GM18505 (cell line): Measurements from ENCODE around the gene S100A5.
"Not testable (repeated sequence)": the region's sequence is repeated elsewhere in the genome, so short reads cannot be mapped to it uniquely, and the experiment has no call there.

Source experiments
- ATAC-seq: cut with Tn5 transposase; IDR thresholded peaks from one replicate; pipeline ENCODE4 v1.9.1; 2021; ENCODE audit not compliant: unreplicated experiment
- POLR2A ChIP-seq: IDR thresholded peaks from 4 replicates; pipeline ENCODE4 v1.6.1; 2011; ENCODE audit warnings: borderline replicate concordance; ENCODE audit not compliant: insufficient read depth, insufficient read length; ENCODE audit errors: extremely low read depth

S100A5 gene

GRCh38 chr1:153536671-153537375 lies 3.9 kb downstream of the S100A5 start:
- no peak for TF ChIP-seq POLR2A
- ATAC-seq = no peak

GRCh38 chr1:153536012-153536670 lies 4.6 kb downstream of the S100A5 start:
- peak; percentile 44 for TF ChIP-seq POLR2A
- no peak for ATAC-seq

DNA sequence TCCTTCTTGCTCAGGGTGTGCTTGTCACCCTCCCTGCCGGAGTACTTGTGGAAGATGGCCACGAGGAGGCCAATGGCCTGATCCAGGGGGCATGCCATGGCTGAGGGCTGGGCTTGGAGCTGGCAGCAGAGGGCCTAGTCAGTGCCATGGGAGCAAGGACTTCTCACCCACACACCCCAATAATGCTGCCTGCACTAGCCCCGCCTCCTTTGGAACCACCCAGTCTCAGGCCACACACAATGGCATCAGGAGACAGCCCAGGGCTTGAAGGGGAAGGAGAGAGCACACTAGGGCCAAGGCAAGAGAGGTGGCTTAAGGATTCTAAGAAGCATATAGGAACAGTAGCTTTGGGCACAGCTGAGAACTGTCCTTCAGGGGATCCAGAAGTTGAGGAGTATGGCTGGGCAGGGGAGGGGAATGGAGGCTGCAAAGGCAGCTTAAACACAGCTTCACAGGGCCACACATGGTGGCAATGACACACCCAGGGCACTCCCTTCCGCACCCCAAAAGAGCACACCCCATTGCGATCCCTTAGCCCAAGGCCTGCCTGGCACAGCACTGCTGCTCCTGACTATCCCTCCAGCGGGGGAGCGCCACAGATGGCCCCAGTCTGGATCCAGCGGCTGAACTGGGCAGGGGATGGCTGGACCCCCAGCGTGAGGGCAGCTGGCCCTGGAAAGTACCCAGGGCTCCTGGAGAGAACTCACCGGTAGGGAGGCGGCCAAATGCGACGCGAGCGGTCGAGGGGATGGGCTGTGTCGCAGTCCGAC lies 5.3 kb downstream of the S100A5 start, which contains the start of gene S100A6:
TSS of gene S100A6 (minus strand) at position 750 of the 770 bp plus-strand sequence. CDS start at position 98, 652 bp downstream.
- no peak for ATAC-seq
- peak; percentile 3 for TF ChIP-seq POLR2A

- no peak for ATAC-seq
- TF ChIP-seq POLR2A = no peak
Measured at GRCh38 chr1:153534925-153535241, 5.9 kb downstream of the S100A5 start.

- ATAC-seq = no peak
- no peak for TF ChIP-seq POLR2A
Measured at GRCh38 chr1:153534226-153534924, 6.4 kb downstream of the S100A5 start.

DNA sequence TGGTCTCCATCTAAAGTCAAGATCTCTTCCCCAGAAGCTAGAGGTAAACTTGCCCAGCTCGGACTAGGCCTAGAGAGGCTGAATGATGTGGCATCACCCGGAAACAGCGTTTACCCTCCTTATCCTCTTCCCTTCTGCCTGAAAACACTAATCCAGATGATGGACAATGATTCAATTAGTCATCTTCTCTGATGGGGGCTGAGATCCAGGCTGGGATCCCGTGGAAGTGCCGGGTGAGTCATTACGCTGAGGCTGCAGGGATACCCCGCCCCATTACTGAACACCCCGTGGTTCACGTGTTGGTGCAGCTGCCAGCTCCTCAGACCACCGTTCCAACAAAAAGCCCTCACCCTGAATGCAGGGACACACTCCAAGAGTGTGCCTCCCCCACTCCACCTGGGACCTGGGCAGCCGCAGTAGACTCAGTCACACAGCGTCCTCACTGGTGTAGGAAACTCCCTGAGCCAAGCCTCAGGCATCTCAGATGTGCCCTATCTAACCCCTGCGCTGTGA lies 7.0 kb downstream of the S100A5 start:
- ATAC-seq = no peak
- TF ChIP-seq POLR2A = no peak

GRCh38 chr1:153532769-153533599 lies 7.8 kb downstream of the S100A5 start:
- no peak for ATAC-seq
- TF ChIP-seq POLR2A = no peak

- TF ChIP-seq POLR2A = no peak
- no peak for ATAC-seq
Measured at GRCh38 chr1:153532181-153532580, 8.6 kb downstream of the S100A5 start.

- no peak for ATAC-seq
- TF ChIP-seq POLR2A = no peak
Measured at GRCh38 chr1:153531638-153532037, 9.1 kb downstream of the S100A5 start.

- TF ChIP-seq POLR2A = no peak
- no peak for ATAC-seq
Measured at GRCh38 chr1:153527683-153528040, 13.1 kb downstream of the S100A5 start.

- no peak for ATAC-seq
Measured at GRCh38 chr1:153527023-153527682, 13.6 kb downstream of the S100A5 start.

DNA sequence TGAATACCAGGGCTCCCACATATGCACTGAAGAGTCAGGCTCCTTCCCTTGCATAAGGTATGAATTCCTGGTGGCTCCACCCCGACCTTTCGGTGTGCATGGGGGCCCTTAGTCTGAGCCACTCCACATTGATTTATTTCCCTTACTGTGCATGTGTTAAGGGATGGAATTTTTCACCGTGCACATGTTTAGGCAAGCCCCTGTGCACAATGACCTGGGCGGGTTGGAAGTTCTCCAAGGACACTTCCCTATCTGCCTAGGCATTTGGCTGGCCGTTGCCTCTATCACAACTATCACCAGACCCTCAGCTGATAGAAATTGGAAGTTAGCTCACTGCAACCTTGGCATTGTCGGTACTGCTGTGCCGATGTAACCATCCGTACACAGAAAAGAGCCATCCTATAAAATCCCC lies 14.6 kb downstream of the S100A5 start:
- TF ChIP-seq POLR2A = no peak
- ATAC-seq = no peak

More at GRCh38 chr1:153527023-153527682, 13.6 kb downstream of the S100A5 start:
- TF ChIP-seq POLR2A = no peak

- no peak for ATAC-seq
- no peak for TF ChIP-seq POLR2A
Measured at GRCh38 chr1:153525088-153525728, 15.5 kb downstream of the S100A5 start.

DNA sequence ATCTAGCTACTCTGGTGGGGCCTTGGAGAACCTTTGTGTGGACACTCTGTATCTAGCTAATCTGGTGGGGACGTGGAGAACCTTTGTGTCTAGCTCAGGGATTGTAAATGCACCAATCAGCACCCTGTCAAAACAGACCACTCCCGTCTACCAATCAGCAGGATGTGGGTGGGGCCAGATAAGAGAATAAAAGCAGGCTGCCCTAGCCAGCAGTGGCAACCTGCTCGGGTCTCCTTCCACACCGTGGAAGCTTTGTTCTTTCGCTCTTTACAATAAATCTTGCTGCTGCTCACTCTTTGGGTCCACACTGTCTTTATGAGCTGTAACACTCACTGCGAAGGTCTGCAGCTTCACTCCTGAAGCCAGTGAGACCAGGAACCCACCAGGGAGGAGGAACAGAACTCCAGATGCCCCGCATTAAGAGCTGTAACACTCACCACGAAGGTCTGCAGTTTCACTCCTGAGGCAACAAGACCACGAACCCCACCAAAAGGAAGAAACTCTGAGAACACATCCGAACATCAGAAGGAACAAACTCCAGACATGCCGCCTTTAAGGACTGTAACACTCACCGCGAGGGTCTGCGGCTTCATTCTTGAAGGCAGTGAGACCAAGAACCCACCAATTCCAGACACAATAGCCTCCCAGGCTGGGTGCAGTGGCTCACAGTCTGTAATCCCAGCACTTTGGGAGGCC lies 18.2 kb downstream of the S100A5 start:
- ATAC-seq = not testable (repeated sequence)

- not testable (repeated sequence) for ATAC-seq
Measured at GRCh38 chr1:153521808-153522207, 18.9 kb downstream of the S100A5 start.
